Neural cell (in vitro differentiated cells): ENCODE measurements around the gene ANTXR2. TPM values are rescaled to one million over a fixed set of nuclear protein-coding genes. Genes with fewer than 3 reads are reported as not detected.

ENCODE experiments used
- H2AFZ ChIP-seq: fragments of 200-600, 300-800 bp; sonication (generic), shearing (Covaris generic); 2 replicates; pipeline ENCODE4 v1.6.0; 2014; ENCODE audit warnings: low read depth, mild to moderate bottlenecking, antibody characterized with exemption, low read length, moderate library complexity
- H3F3A ChIP-seq: fragments of 200-600 bp; shearing (Covaris generic); 2 replicates; pipeline ENCODE4 v1.6.1; 2016; ENCODE audit warnings: mild to moderate bottlenecking, moderate library complexity, mixed read lengths, antibody characterized with exemption, low read length; ENCODE audit not compliant: insufficient read depth, poor library complexity, severe bottlenecking
- H3K27ac ChIP-seq: fragments of 200-600, 300-800 bp; sonication (generic), shearing (Covaris generic); 2 replicates; pipeline ENCODE4 v1.5.1; 2014; ENCODE audit warnings: mild to moderate bottlenecking, low read length, moderate library complexity
- H3K27me3 ChIP-seq: fragments of 300-800, 200-600 bp; sonication (generic), shearing (Covaris generic); 2 replicates; pipeline ENCODE4 v1.6.0; 2014; ENCODE audit warnings: mild to moderate bottlenecking, low read depth, low read length, moderate library complexity; ENCODE audit not compliant: insufficient read depth
- H3K36me3 ChIP-seq: fragments of 300-800, 200-600 bp; sonication (generic), shearing (Covaris generic); 2 replicates; pipeline ENCODE4 v1.5.1; 2014; ENCODE audit warnings: mild to moderate bottlenecking, antibody characterized with exemption, low read length, moderate library complexity; ENCODE audit not compliant: insufficient read depth
- H3K4me2 ChIP-seq: fragments of 300-800, 200-600 bp; sonication (generic), shearing (Covaris generic); 2 replicates; pipeline ENCODE4 v1.6.0; 2014; ENCODE audit warnings: mild to moderate bottlenecking, low read length
- H3K4me3 ChIP-seq: fragments of 300-800, 200-600 bp; sonication (generic), shearing (Covaris generic); 2 replicates; pipeline ENCODE4 v1.5.1; 2014; ENCODE audit warnings: mild to moderate bottlenecking, low read length, moderate library complexity
- H3K79me2 ChIP-seq: fragments of 200-600 bp; shearing (Covaris generic); replicated peaks from 2 replicates; pipeline ENCODE4 v1.6.0; 2014; ENCODE audit warnings: mild to moderate bottlenecking, low read length, moderate library complexity; ENCODE audit not compliant: insufficient read depth
- H3K9ac ChIP-seq: fragments of 300-800, 200-600 bp; sonication (generic), shearing (Covaris generic); 2 replicates; pipeline ENCODE4 v1.6.1; 2016; ENCODE audit warnings: mild to moderate bottlenecking, low read length, mixed read lengths
- H3K9me2 ChIP-seq: fragments of 200-600 bp; shearing (Covaris generic); 2 replicates; pipeline ENCODE4 v1.6.1; 2016; ENCODE audit warnings: mild to moderate bottlenecking, low read length, mixed read lengths; ENCODE audit not compliant: insufficient read depth
- H3K9me3 ChIP-seq: fragments of 200-600, 300-800 bp; sonication (generic), shearing (Covaris generic); 2 replicates; pipeline ENCODE4 v1.6.1; 2016; ENCODE audit warnings: mild to moderate bottlenecking, mixed run types, low read length, moderate library complexity, mixed read lengths
- H4K20me1 ChIP-seq: fragments of 200-600 bp; shearing (Covaris generic); 2 replicates; pipeline ENCODE4 v1.6.1; 2016; ENCODE audit warnings: mild to moderate bottlenecking, mixed run types; ENCODE audit not compliant: insufficient read depth
- CTCF ChIP-seq: fragments of 450-650 bp; IDR thresholded peaks from 2 replicates; pipeline ENCODE4 v1.5.1; 2014; ENCODE audit warnings: antibody characterized with exemption, mild to moderate bottlenecking, moderate library complexity; ENCODE audit not compliant: poor library complexity, severe bottlenecking
- EP300 ChIP-seq: fragments of 450-650 bp; conservative IDR thresholded peaks from 2 replicates; pipeline ENCODE4 v1.6.1; 2014; ENCODE audit warnings: antibody characterized with exemption, mild to moderate bottlenecking, moderate library complexity; ENCODE audit not compliant: poor library complexity, severe bottlenecking
- EZH2 ChIP-seq: fragments of 200-600, 300-800 bp; shearing (Covaris generic), sonication (generic); IDR thresholded peaks from 2 replicates; pipeline ENCODE4 v1.6.1; 2014; ENCODE audit warnings: antibody characterized with exemption, low read length, borderline replicate concordance, mild to moderate bottlenecking; ENCODE audit not compliant: insufficient read depth, poor library complexity, severe bottlenecking
- MXI1 ChIP-seq: fragments of 450-650 bp; conservative IDR thresholded peaks from 2 replicates; pipeline ENCODE4 v1.6.1; 2014; ENCODE audit warnings: antibody characterized with exemption, mild to moderate bottlenecking; ENCODE audit not compliant: poor library complexity, severe bottlenecking
- POLR2AphosphoS5 ChIP-seq: IDR thresholded peaks from 2 replicates; pipeline ENCODE4 v1.6.1; 2012
- RAD21 ChIP-seq: fragments of 450-650 bp; conservative IDR thresholded peaks from 2 replicates; pipeline ENCODE4 v1.6.1; 2014; ENCODE audit warnings: antibody characterized with exemption, mild to moderate bottlenecking, moderate library complexity
- REST ChIP-seq: IDR thresholded peaks from 2 replicates; pipeline ENCODE4 v1.6.1; 2012; ENCODE audit warnings: borderline replicate concordance
- SMC3 ChIP-seq: fragments of 450-650 bp; conservative IDR thresholded peaks from 2 replicates; pipeline ENCODE4 v1.6.1; 2014; ENCODE audit warnings: antibody characterized with exemption, mild to moderate bottlenecking, moderate library complexity; ENCODE audit not compliant: poor library complexity
- TAF1 ChIP-seq: IDR thresholded peaks from 2 replicates; pipeline ENCODE4 v1.6.1; 2012; ENCODE audit warnings: low read depth
- polyA plus RNA-seq: library from polyadenylated mRNA; depleted of rRNA; stranded (reverse); fragments of >200 nt; gene quantifications from 2 replicates; pipeline ENCODE4 v1.2.3, GENCODE V29; 2014

ANTXR2 gene
- polyA plus RNA-seq, 1 donor from 2014 or later, result 31.7 TPM

GRCh38 chr4:80017125-80017854 is 55.7 kb downstream of the ANTXR2 start:
- no peak for TF ChIP-seq EP300
- no peak for TF ChIP-seq RAD21
- no peak for TF ChIP-seq TAF1
- TF ChIP-seq REST, result no peak
- no peak for TF ChIP-seq POLR2AphosphoS5
- TF ChIP-seq MXI1, result no peak
- TF ChIP-seq SMC3, result no peak
- TF ChIP-seq EZH2, result no peak
- no peak for TF ChIP-seq CTCF
- Histone ChIP-seq H4K20me1 (no peaks in the 10 kb centered on the region), H3K9me2 (no peaks in the 10 kb centered on the region), H3K9me3 (no peaks in the 10 kb centered on the region), H3K79me2 (no peaks in the 10 kb centered on the region), H3F3A (no peaks in the 10 kb centered on the region), H3K4me3 (no peak overlapping the region), H3K9ac (no peak overlapping the region), H3K27ac (no peak overlapping the region), H3K27me3 (no peaks in the 10 kb centered on the region), H2AFZ (no peak overlapping the region), H3K36me3 (no peaks in the 10 kb centered on the region), H3K4me2 (no peak overlapping the region)

- Histone ChIP-seq H2AFZ (no peak overlapping the region), H3K9me2 (no peaks in the 10 kb centered on the region), H3K4me3 (no peak overlapping the region), H3K79me2 (no peaks in the 10 kb centered on the region), H4K20me1 (no peaks in the 10 kb centered on the region), H3K27ac (no peak overlapping the region), H3K9ac (no peak overlapping the region), H3K36me3 (no peaks in the 10 kb centered on the region), H3F3A (no peaks in the 10 kb centered on the region), H3K9me3 (no peaks in the 10 kb centered on the region), H3K4me2 (no peak overlapping the region), H3K27me3 (no peaks in the 10 kb centered on the region)
- TF ChIP-seq EP300 (no peak), SMC3 (no peak), TAF1 (no peak), CTCF (no peak), POLR2AphosphoS5 (no peak), MXI1 (no peak), EZH2 (no peak), REST (no peak), RAD21 (no peak)
Observed at GRCh38 chr4:80016506-80016905, 56.5 kb downstream of the ANTXR2 start.
